Measurements from ENCODE around the gene ANKHD1. TPM values are rescaled to one million over a fixed set of nuclear protein-coding genes. Genes with fewer than 3 reads are reported as not detected.
"Not testable (repeated sequence)": the region's sequence is repeated elsewhere in the genome, so short reads cannot be mapped to it uniquely, and the experiment has no call there.

Gene ANKHD1
- total RNA-seq, 1 donor = 227 TPM

DNA sequence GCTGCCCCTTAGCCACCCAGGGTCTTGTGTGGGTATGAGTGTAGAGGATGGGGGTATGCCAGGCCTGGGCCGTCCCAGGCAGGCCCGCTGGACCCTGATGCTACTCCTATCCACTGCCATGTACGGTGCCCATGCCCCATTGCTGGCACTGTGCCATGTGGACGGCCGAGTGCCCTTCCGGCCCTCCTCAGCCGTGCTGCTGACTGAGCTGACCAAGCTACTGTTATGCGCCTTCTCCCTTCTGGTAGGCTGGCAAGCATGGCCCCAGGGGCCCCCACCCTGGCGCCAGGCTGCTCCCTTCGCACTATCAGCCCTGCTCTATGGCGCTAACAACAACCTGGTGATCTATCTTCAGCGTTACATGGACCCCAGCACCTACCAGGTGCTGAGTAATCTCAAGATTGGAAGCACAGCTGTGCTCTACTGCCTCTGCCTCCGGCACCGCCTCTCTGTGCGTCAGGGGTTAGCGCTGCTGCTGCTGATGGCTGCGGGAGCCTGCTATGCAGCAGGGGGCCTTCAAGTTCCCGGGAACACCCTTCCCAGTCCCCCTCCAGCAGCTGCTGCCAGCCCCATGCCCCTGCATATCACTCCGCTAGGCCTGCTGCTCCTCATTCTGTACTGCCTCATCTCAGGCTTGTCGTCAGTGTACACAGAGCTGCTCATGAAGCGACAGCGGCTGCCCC lies 165.6 kb downstream of the ANKHD1 start:
- H3K4me1 ChIP-seq (ENCODE audit: insufficient read depth, low read length) = peaks cover 58% of the 10 kb centered on the region

DNA sequence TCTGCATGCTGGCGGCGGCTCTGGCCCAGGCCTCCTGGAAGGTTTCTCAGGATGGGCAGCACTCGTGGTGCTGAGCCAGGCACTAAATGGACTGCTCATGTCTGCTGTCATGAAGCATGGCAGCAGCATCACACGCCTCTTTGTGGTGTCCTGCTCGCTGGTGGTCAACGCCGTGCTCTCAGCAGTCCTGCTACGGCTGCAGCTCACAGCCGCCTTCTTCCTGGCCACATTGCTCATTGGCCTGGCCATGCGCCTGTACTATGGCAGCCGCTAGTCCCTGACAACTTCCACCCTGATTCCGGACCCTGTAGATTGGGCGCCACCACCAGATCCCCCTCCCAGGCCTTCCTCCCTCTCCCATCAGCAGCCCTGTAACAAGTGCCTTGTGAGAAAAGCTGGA lies 166.2 kb downstream of the ANKHD1 start:
- Histone ChIP-seq H3K27me3 (ENCODE audit: insufficient read depth, low read length) (no peaks in the 10 kb centered on the region), H3K4me3 (ENCODE audit: low read length) (no peak overlapping the region), H3K9me3 (ENCODE audit: low read depth, low read length) (no peaks in the 10 kb centered on the region), H3K4me1 (ENCODE audit: insufficient read depth, low read length) (peaks cover 58% of the 10 kb centered on the region)

More for the DNA sequence above, 165.6 kb downstream of the ANKHD1 start:
- Histone ChIP-seq H3K9me3 (ENCODE audit: low read depth, low read length) (no peaks in the 10 kb centered on the region), H3K27me3 (ENCODE audit: insufficient read depth, low read length) (no peaks in the 10 kb centered on the region), H3K4me3 (ENCODE audit: low read length) (no peak overlapping the region)

DNA sequence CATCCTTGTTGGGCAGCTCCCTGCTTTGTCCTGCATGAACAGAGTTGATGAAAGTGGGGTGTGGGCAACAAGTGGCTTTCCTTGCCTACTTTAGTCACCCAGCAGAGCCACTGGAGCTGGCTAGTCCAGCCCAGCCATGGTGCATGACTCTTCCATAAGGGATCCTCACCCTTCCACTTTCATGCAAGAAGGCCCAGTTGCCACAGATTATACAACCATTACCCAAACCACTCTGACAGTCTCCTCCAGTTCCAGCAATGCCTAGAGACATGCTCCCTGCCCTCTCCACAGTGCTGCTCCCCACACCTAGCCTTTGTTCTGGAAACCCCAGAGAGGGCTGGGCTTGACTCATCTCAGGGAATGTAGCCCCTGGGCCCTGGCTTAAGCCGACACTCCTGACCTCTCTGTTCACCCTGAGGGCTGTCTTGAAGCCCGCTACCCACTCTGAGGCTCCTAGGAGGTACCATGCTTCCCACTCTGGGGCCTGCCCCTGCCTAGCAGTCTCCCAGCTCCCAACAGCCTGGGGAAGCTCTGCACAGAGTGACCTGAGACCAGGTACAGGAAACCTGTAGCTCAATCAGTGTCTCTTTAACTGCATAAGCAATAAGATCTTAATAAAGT lies 166.9 kb downstream of the ANKHD1 start:
- H3K9me3 ChIP-seq (ENCODE audit: low read depth, low read length) = no peaks in the 10 kb centered on the region
- H3K27me3 ChIP-seq (ENCODE audit: insufficient read depth, low read length) = no peaks in the 10 kb centered on the region
- no peak overlapping the region for H3K4me3 ChIP-seq (ENCODE audit: low read length)
- H3K4me1 ChIP-seq (ENCODE audit: insufficient read depth, low read length) = peaks cover 53% of the 10 kb centered on the region

DNA sequence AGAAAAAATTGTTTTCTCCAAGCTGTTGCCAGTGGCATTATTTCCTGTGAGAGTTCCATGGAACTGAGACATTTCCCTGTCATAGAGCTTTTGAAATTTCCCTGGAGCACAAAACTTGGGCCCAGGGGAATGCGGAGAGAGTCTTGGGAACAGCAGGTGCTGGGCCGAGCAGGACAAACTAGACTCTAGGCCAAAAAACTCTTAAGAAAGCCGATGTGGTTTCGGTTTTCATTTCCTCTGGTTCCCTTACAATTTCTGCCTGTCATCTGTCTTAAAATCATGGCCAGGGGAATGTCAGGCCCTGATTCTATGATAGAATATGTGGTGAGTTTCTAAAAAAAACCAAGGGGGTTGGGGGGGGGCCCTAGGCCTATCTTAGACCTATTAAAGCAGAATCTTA lies 167.6 kb downstream of the ANKHD1 start:
- Histone ChIP-seq H3K4me1 (ENCODE audit: insufficient read depth, low read length) (peaks cover 49% of the 10 kb centered on the region), H3K27me3 (ENCODE audit: insufficient read depth, low read length) (no peaks in the 10 kb centered on the region), H3K4me3 (ENCODE audit: low read length) (no peak overlapping the region), H3K9me3 (ENCODE audit: low read depth, low read length) (no peaks in the 10 kb centered on the region)

DNA sequence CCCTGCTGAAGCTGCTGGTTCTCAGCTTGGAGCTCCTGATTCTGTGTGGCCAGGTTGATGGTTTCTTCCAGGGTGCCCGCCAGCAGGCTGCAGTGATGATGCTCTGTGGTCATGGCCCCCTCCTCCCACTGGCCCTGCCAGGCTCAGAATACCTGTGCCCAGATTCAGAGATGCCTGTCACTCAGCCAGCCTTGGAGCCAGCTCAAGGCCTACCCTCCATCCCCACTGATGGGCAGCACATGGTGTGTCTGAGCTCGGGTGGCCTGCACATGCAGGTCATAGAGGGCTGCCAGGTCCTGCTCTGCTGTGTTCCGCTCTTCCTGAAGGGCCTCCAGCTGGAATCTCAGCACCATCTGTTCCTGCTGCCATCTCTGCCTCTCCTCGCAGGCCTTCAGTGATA lies 168.4 kb downstream of the ANKHD1 start:
- Histone ChIP-seq H3K9me3 (ENCODE audit: low read depth, low read length) (no peaks in the 10 kb centered on the region), H3K4me3 (ENCODE audit: low read length) (no peak overlapping the region), H3K4me1 (ENCODE audit: insufficient read depth, low read length) (peaks cover 46% of the 10 kb centered on the region), H3K27me3 (ENCODE audit: insufficient read depth, low read length) (no peaks in the 10 kb centered on the region)

DNA sequence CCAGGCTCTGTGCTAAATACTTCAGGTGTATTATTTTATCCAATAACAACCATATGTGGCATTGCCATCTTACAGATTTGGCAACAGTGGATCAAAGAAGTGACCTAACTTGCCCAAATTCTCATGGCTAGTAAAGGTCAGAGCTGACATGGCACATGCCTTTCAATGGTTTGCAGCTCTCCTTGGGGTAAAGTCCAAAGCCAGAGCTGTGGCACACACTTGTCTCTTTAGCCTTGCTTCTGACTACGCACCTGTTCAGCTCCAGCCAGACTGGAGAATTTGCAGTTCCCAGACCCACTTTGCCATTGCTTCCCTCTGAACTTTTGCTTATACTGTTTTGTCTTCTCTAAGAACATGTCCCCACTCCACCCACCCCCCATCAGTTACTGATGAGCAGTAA lies 168.9 kb downstream of the ANKHD1 start:
- Histone ChIP-seq H3K4me3 (ENCODE audit: low read length) (no peak overlapping the region), H3K4me1 (ENCODE audit: insufficient read depth, low read length) (peaks cover 46% of the 10 kb centered on the region), H3K9me3 (ENCODE audit: low read depth, low read length) (no peaks in the 10 kb centered on the region), H3K27me3 (ENCODE audit: insufficient read depth, low read length) (no peaks in the 10 kb centered on the region)

DNA sequence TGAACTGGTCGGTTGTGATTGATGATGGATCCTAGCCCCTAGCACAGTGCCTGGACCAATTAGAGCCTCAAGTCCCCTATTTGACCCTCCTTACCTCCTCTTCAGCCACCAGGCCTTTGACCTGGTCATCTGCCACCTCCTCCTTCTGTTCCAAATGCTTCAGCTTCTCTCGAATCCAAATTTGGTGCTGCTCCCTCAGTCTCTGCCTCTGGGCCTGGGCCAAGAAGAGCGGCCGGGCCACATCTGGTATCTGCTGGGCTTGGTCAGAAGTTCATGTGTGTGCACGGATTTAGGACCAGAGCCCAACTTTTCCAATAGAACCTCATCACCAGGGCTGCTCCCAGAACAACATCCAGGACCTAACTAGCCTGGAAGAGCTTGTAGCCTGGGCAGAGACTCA lies 169.5 kb downstream of the ANKHD1 start:
- Histone ChIP-seq H3K4me1 (ENCODE audit: insufficient read depth, low read length) (peaks cover 46% of the 10 kb centered on the region), H3K27me3 (ENCODE audit: insufficient read depth, low read length) (no peaks in the 10 kb centered on the region), H3K9me3 (ENCODE audit: low read depth, low read length) (no peaks in the 10 kb centered on the region), H3K4me3 (ENCODE audit: low read length) (no peak overlapping the region)

DNA sequence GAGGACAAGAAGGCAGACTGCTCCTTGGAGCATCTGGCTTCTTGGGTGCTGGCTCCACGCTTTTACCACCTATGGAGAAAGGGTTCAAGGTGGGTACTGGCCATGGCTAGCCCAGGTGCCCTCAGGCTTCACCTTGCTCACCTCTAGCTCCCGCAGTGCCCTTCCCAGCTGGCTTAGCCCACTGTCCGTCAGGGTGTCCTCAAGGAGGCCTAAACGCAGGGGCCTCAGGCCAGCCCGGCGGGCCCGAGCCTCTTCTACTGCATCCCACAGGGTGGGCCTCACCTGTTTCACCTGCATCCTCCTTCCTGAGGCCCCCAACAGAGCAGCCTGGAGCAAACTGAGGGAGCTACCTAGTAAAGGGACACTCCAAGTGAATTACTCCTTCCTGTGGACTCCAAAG lies 172.1 kb downstream of the ANKHD1 start:
- Histone ChIP-seq H3K4me1 (ENCODE audit: insufficient read depth, low read length) (peaks cover 40% of the 10 kb centered on the region), H3K4me3 (ENCODE audit: low read length) (no peak overlapping the region), H3K27me3 (ENCODE audit: insufficient read depth, low read length) (no peaks in the 10 kb centered on the region), H3K9me3 (ENCODE audit: low read depth, low read length) (no peaks in the 10 kb centered on the region)

DNA sequence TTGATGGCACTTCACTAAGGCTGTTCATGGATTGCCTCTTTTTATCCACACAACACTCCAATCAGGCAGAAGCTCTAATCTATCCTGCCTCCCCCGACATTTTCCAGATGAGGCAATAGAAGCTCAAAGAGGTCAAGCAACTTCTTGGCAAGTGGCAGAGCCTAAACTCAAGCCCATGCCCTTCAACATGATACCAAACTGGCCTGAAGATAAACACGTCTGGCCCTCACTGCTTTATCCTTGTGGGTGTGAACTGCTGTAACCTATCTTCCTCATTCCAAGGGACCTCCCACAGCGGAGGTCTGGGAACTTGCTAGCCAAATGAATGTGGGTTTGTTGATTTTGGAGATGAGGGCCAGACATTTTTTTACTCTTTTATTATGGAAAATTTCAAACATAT lies 172.5 kb downstream of the ANKHD1 start:
- H3K9me3 ChIP-seq (ENCODE audit: low read depth, low read length) = no peaks in the 10 kb centered on the region
- H3K4me1 ChIP-seq (ENCODE audit: insufficient read depth, low read length) = peaks cover 35% of the 10 kb centered on the region
- H3K4me3 ChIP-seq (ENCODE audit: low read length) = no peak overlapping the region
- no peaks in the 10 kb centered on the region for H3K27me3 ChIP-seq (ENCODE audit: insufficient read depth, low read length)

DNA sequence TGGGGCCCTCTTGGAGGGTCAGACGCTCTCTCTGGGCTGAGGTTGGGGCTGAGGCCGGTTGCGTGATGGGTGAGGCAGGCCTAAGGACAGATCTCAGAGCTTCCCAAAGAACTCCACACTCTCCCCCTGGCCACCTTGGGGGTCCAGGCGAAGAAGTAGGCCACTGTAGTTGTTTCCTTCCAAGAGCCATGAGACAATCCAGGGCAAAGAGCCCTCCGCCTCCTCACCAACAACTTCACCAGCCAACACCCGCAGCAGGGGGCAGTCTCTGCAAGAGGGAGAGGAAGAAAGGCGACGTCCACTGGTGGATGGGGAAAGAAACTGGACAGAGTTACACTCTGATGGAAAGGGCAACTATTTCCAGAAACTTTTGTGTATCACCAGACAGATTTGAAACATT lies 173.7 kb downstream of the ANKHD1 start:
- H3K4me1 ChIP-seq (ENCODE audit: insufficient read depth, low read length) = peaks cover 24% of the 10 kb centered on the region
- H3K9me3 ChIP-seq (ENCODE audit: low read depth, low read length) = no peaks in the 10 kb centered on the region
- no peak overlapping the region for H3K4me3 ChIP-seq (ENCODE audit: low read length)
- no peaks in the 10 kb centered on the region for H3K27me3 ChIP-seq (ENCODE audit: insufficient read depth, low read length)

DNA sequence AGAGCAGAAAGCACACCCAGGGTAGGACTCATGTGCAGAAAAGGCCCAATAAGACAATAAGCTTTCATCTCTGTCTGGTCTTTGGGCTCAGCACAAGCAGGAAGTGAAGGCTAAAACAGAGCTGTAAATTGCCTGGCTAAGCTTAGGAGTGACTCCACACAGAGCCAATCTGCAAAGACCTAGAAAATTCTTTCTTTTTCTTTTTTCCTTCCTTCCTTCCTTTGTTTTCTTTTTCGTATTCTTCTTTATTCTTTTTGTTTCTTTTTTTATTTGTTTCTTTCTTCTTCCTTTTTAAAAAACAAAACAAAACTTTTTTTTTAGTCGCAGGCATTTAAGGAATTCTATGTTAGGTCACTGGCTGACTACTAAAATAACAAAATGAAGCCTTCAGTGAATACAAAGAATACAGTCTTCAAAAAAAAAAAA lies 175.2 kb downstream of the ANKHD1 start:
- Histone ChIP-seq H3K4me3 (ENCODE audit: low read length) (no peak overlapping the region), H3K4me1 (ENCODE audit: insufficient read depth, low read length) (peaks cover 22% of the 10 kb centered on the region), H3K27me3 (ENCODE audit: insufficient read depth, low read length) (no peaks in the 10 kb centered on the region), H3K9me3 (ENCODE audit: low read depth, low read length) (no peaks in the 10 kb centered on the region)

DNA sequence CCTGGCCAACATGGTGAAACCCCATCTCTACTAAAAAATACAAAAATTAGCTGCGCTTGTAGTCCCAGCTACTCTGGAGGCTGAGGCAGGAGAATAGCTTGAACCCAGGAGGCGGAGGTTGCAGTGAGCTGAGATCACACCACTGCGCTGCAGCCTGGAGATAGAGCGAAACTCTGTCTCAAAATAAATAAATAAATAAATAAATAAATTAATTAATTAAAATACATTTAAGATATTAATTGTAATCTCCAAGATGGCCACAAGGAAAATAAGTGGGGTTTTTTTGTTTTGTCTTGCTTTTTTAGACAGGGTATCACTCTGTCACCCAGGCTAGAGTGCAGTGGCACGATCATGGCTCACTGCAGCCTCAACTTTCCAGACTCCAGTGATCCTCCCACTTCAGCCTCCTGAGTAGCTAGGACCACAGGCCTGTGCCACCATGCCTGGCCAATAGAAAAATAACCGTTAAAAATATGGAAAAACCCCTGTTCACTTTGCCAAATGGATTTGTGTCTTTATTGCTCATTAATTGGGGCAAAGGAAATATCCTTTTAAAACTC lies 177.6 kb downstream of the ANKHD1 start:
- not testable (repeated sequence) for H3K9me3 ChIP-seq (ENCODE audit: low read depth, low read length); H3K27me3 ChIP-seq (ENCODE audit: insufficient read depth, low read length); H3K4me3 ChIP-seq (ENCODE audit: low read length)
- peaks cover 22% of the 10 kb centered on the region for H3K4me1 ChIP-seq (ENCODE audit: insufficient read depth, low read length)

DNA sequence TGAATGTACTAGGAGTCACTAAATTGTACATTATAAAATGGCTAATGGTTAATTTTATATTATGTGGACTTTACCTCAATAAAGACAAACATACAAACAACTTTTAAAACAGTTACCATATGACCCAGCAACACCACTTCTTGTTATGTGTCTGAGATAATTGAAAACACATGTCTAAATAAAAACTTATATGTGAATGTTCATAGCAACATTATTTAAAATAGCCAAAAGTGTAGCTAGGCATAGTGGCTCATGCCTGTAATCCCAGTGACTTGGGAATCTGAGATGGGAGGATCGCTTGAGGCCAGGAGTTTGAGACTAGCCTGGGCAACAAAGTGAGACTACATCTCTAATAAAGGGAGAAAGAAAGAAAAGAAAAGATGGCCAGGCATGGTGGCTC lies 185.9 kb downstream of the ANKHD1 start:
- Histone ChIP-seq H3K4me1 (ENCODE audit: insufficient read depth, low read length) (peaks cover 33% of the 10 kb centered on the region), H3K27me3 (ENCODE audit: insufficient read depth, low read length) (no peaks in the 10 kb centered on the region), H3K9me3 (ENCODE audit: low read depth, low read length) (no peaks in the 10 kb centered on the region), H3K4me3 (ENCODE audit: low read length) (no peak overlapping the region)

DNA sequence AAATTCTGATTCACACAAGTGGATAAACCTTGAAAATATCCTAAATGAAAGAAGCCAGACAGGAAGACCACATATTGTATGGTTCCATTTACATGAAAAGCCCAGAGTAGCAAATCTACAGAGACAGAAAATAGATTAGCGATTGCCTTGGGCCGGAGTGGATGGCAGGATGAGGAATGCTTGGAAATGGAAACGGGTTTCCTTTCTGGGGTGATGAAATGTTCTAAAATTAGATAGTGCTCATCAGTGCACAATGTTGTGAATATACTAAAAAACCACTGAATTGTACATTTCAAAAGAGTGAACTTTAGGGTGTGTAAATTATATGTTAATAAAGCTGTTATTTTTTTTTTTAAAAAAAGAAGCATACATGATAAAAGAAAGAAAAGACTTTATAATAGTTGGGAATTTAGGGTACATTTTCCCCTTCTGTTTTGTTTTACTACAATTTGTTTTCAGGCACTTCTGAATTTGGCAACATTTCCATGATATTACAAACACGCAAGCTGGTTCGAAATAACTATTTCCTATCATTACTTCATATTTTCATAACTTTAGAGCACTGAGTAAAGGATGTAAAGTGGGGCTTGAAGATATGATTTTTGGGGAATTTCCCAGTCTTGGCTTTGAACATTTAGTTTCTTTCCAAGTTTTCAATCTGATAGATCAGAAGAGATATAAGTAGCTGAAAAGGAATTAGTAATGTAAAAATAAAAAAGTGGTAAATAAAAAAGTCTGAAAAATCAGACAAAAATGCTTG lies 186.9 kb downstream of the ANKHD1 start:
- Histone ChIP-seq H3K27me3 (ENCODE audit: insufficient read depth, low read length) (no peaks in the 10 kb centered on the region), H3K4me3 (ENCODE audit: low read length) (no peak overlapping the region), H3K4me1 (ENCODE audit: insufficient read depth, low read length) (peaks cover 35% of the 10 kb centered on the region), H3K9me3 (ENCODE audit: low read depth, low read length) (no peaks in the 10 kb centered on the region)

Data from mononuclear cell (primary cell).